ENCODE measurements around the gene AFAP1. TPM values are rescaled to one million over a fixed set of nuclear protein-coding genes. Genes with fewer than 3 reads are reported as not detected.
A peak's percentile ranks its signal among the peaks of the same experiment; 100 is the strongest.

Gene AFAP1
- total and polyA plus RNA-seq, 5 donors from 2014 or later = 1.8 to 5.0 (median 2.2) TPM

- peak overlapping the region in 2 of 4 donors; percentile 19 to 66 for H3K4me3 Mint-ChIP-seq
- peaks cover 33% of the 10 kb centered on the region for H3K4me1 ChIP-seq (ENCODE audit: control insufficient read depth, insufficient read depth, low read length, poor library complexity, severe bottlenecking)
- no peaks in the 10 kb centered on the region for H3K36me3 ChIP-seq (ENCODE audit: control insufficient read depth, insufficient read depth, low read length)
- H3K9me3 Mint-ChIP-seq = peaks cover 0 to 3% (median 0%) of the 10 kb centered on the region in 7 donors
- H3K27ac ChIP-seq (ENCODE audit: insufficient read depth, low read length, poor library complexity, severe bottlenecking) = peak overlapping the region; percentile 75
- peaks cover 13% of the 10 kb centered on the region for H3K27me3 Mint-ChIP-seq
- no peak overlapping the region for H3K4me3 ChIP-seq (ENCODE audit: low read depth, low read length)
- H3K36me3 Mint-ChIP-seq = peaks cover 3% of the 10 kb centered on the region
- DNase-seq (no peak), ATAC-seq (ENCODE audit: low read depth in 2 of 2) (no peak)
- H3K4me1 Mint-ChIP-seq = peaks cover 7 to 68% (median 33%) of the 10 kb centered on the region in 4 donors
- no peaks in the 10 kb centered on the region for H3K27me3 ChIP-seq (ENCODE audit: control insufficient read depth, insufficient read depth, low read length)
- H3K27ac Mint-ChIP-seq = peak overlapping the region in 2 of 3 donors; percentile 89 to 92
- no peaks in the 10 kb centered on the region for H3K9me3 ChIP-seq (ENCODE audit: control insufficient read depth in 2 of 2, low read length in 2 of 2)
Observed at GRCh38 chr4:7855731-7856130, 83.9 kb downstream of the AFAP1 start.

- Histone ChIP-seq H3K27me3 (ENCODE audit: control insufficient read depth, insufficient read depth, low read length) (no peaks in the 10 kb centered on the region), H3K9me3 (ENCODE audit: control insufficient read depth in 2 of 2, low read length in 2 of 2) (no peaks in the 10 kb centered on the region), H3K4me1 (ENCODE audit: control insufficient read depth, insufficient read depth, low read length, poor library complexity, severe bottlenecking) (peaks cover 33% of the 10 kb centered on the region), H3K4me3 (ENCODE audit: low read depth, low read length) (peak overlapping the region; percentile 60), H3K27ac (ENCODE audit: insufficient read depth, low read length, poor library complexity, severe bottlenecking) (peak overlapping the region; percentile 75), H3K36me3 (ENCODE audit: control insufficient read depth, insufficient read depth, low read length) (no peaks in the 10 kb centered on the region)
- no peaks in the 10 kb centered on the region for H3K9me3 Mint-ChIP-seq
- ATAC-seq (ENCODE audit: low read depth in 2 of 2) (peak; percentile 96 to 98), DNase-seq (peak; percentile 58 to 87 (median 86))
- peak overlapping the region; percentile 1 to 82 (median 65) for H3K4me3 Mint-ChIP-seq
- H3K27ac Mint-ChIP-seq = peak overlapping the region; percentile 92 to 98 (median 93)
- peaks cover 13% of the 10 kb centered on the region for H3K27me3 Mint-ChIP-seq
- peaks cover 5% of the 10 kb centered on the region for H3K36me3 Mint-ChIP-seq
- peaks cover 7 to 77% (median 35%) of the 10 kb centered on the region in 4 donors for H3K4me1 Mint-ChIP-seq
Observed at GRCh38 chr4:7854697-7855370, 84.8 kb downstream of the AFAP1 start.

GRCh38 chr4:7854216-7854615, 85.4 kb downstream of the AFAP1 start:
- Histone ChIP-seq H3K36me3 (ENCODE audit: control insufficient read depth, insufficient read depth, low read length) (no peaks in the 10 kb centered on the region), H3K27ac (ENCODE audit: insufficient read depth, low read length, poor library complexity, severe bottlenecking) (peak overlapping the region; percentile 75), H3K4me3 (ENCODE audit: low read depth, low read length) (peak overlapping the region; percentile 60), H3K4me1 (ENCODE audit: control insufficient read depth, insufficient read depth, low read length, poor library complexity, severe bottlenecking) (peaks cover 33% of the 10 kb centered on the region), H3K9me3 (ENCODE audit: control insufficient read depth in 2 of 2, low read length in 2 of 2) (no peaks in the 10 kb centered on the region), H3K27me3 (ENCODE audit: control insufficient read depth, insufficient read depth, low read length) (no peaks in the 10 kb centered on the region)
- ATAC-seq (ENCODE audit: low read depth in 2 of 2) = no peak
- H3K9me3 Mint-ChIP-seq = no peaks in the 10 kb centered on the region
- peak overlapping the region; percentile 92 to 98 (median 93) for H3K27ac Mint-ChIP-seq
- DNase-seq = no peak
- peak overlapping the region in 3 of 4 donors; percentile 62 to 82 (median 62) for H3K4me3 Mint-ChIP-seq
- H3K4me1 Mint-ChIP-seq = peaks cover 7 to 81% (median 35%) of the 10 kb centered on the region in 4 donors
- H3K36me3 Mint-ChIP-seq = peaks cover 9% of the 10 kb centered on the region
- H3K27me3 Mint-ChIP-seq = peaks cover 13% of the 10 kb centered on the region

- Mint-ChIP-seq H3K4me3 (peak overlapping the region in 1 of 4 donors; percentile 8), H3K27me3 (peaks cover 13% of the 10 kb centered on the region), H3K4me1 (peaks cover 7 to 80% (median 34%) of the 10 kb centered on the region in 4 donors), H3K9me3 (no peaks in the 10 kb centered on the region), H3K36me3 (peaks cover 9% of the 10 kb centered on the region), H3K27ac (peak overlapping the region; percentile 39 to 90 (median 80))
- no peaks in the 10 kb centered on the region for H3K36me3 ChIP-seq (ENCODE audit: control insufficient read depth, insufficient read depth, low read length)
- peak overlapping the region; percentile 0 for H3K27ac ChIP-seq (ENCODE audit: insufficient read depth, low read length, poor library complexity, severe bottlenecking)
- H3K9me3 ChIP-seq (ENCODE audit: control insufficient read depth in 2 of 2, low read length in 2 of 2) = no peaks in the 10 kb centered on the region
- DNase-seq (no peak), ATAC-seq (ENCODE audit: low read depth in 2 of 2) (no peak)
- peaks cover 33% of the 10 kb centered on the region for H3K4me1 ChIP-seq (ENCODE audit: control insufficient read depth, insufficient read depth, low read length, poor library complexity, severe bottlenecking)
- H3K27me3 ChIP-seq (ENCODE audit: control insufficient read depth, insufficient read depth, low read length) = no peaks in the 10 kb centered on the region
- no peak overlapping the region for H3K4me3 ChIP-seq (ENCODE audit: low read depth, low read length)
Observed at GRCh38 chr4:7853271-7853670, 86.4 kb downstream of the AFAP1 start.

GRCh38 chr4:7852568-7853185, 87.0 kb downstream of the AFAP1 start:
- Histone ChIP-seq H3K27ac (ENCODE audit: insufficient read depth, low read length, poor library complexity, severe bottlenecking) (peak overlapping the region; percentile 0), H3K4me3 (ENCODE audit: low read depth, low read length) (no peak overlapping the region), H3K36me3 (ENCODE audit: control insufficient read depth, insufficient read depth, low read length) (no peaks in the 10 kb centered on the region), H3K9me3 (ENCODE audit: control insufficient read depth in 2 of 2, low read length in 2 of 2) (no peaks in the 10 kb centered on the region), H3K4me1 (ENCODE audit: control insufficient read depth, insufficient read depth, low read length, poor library complexity, severe bottlenecking) (peaks cover 33% of the 10 kb centered on the region), H3K27me3 (ENCODE audit: control insufficient read depth, insufficient read depth, low read length) (no peaks in the 10 kb centered on the region)
- Mint-ChIP-seq H3K27ac (peak overlapping the region in 2 of 3 donors; percentile 39 to 69), H3K4me1 (peaks cover 7 to 77% (median 31%) of the 10 kb centered on the region in 4 donors), H3K4me3 (peak overlapping the region in 1 of 4 donors; percentile 13), H3K36me3 (peaks cover 11% of the 10 kb centered on the region), H3K27me3 (peaks cover 13% of the 10 kb centered on the region), H3K9me3 (no peaks in the 10 kb centered on the region)
- no peak for ATAC-seq (ENCODE audit: low read depth in 2 of 2)
- DNase-seq = no peak

GRCh38 chr4:7850489-7850888, 89.2 kb downstream of the AFAP1 start:
- no peaks in the 10 kb centered on the region for H3K9me3 Mint-ChIP-seq
- Histone ChIP-seq H3K4me3 (ENCODE audit: low read depth, low read length) (no peak overlapping the region), H3K27me3 (ENCODE audit: control insufficient read depth, insufficient read depth, low read length) (no peaks in the 10 kb centered on the region), H3K4me1 (ENCODE audit: control insufficient read depth, insufficient read depth, low read length, poor library complexity, severe bottlenecking) (peaks cover 23% of the 10 kb centered on the region), H3K27ac (ENCODE audit: insufficient read depth, low read length, poor library complexity, severe bottlenecking) (no peak overlapping the region), H3K9me3 (ENCODE audit: control insufficient read depth in 2 of 2, low read length in 2 of 2) (no peaks in the 10 kb centered on the region), H3K36me3 (ENCODE audit: control insufficient read depth, insufficient read depth, low read length) (no peaks in the 10 kb centered on the region)
- peak overlapping the region in 1 of 3 donors; percentile 32 for H3K27ac Mint-ChIP-seq
- no peak for ATAC-seq (ENCODE audit: low read depth in 2 of 2)
- DNase-seq = no peak
- H3K4me3 Mint-ChIP-seq = no peak overlapping the region
- peaks cover 9% of the 10 kb centered on the region for H3K27me3 Mint-ChIP-seq
- H3K36me3 Mint-ChIP-seq = peaks cover 14% of the 10 kb centered on the region
- peaks cover 7 to 64% (median 19%) of the 10 kb centered on the region in 4 donors for H3K4me1 Mint-ChIP-seq

GRCh38 chr4:7847206-7847605, 92.5 kb downstream of the AFAP1 start:
- H3K27me3 Mint-ChIP-seq = no peaks in the 10 kb centered on the region
- DNase-seq (no peak), ATAC-seq (ENCODE audit: low read depth in 2 of 2) (no peak)
- peaks cover 7% of the 10 kb centered on the region for H3K4me1 ChIP-seq (ENCODE audit: control insufficient read depth, insufficient read depth, low read length, poor library complexity, severe bottlenecking)
- H3K27me3 ChIP-seq (ENCODE audit: control insufficient read depth, insufficient read depth, low read length) = no peaks in the 10 kb centered on the region
- peaks cover 21% of the 10 kb centered on the region for H3K36me3 Mint-ChIP-seq
- no peaks in the 10 kb centered on the region for H3K9me3 Mint-ChIP-seq
- no peaks in the 10 kb centered on the region for H3K9me3 ChIP-seq (ENCODE audit: control insufficient read depth in 2 of 2, low read length in 2 of 2)
- peaks cover 6 to 48% (median 12%) of the 10 kb centered on the region in 4 donors for H3K4me1 Mint-ChIP-seq
- no peak overlapping the region for H3K4me3 ChIP-seq (ENCODE audit: low read depth, low read length)
- peaks cover 3% of the 10 kb centered on the region for H3K36me3 ChIP-seq (ENCODE audit: control insufficient read depth, insufficient read depth, low read length)
- H3K27ac ChIP-seq (ENCODE audit: insufficient read depth, low read length, poor library complexity, severe bottlenecking) = no peak overlapping the region
- H3K27ac Mint-ChIP-seq = no peak overlapping the region
- H3K4me3 Mint-ChIP-seq = no peak overlapping the region
